Cardiac muscle cell (in vitro differentiated cells and primary cell): Measurements from ENCODE around the gene AUTS2. TPM values are rescaled to one million over a fixed set of nuclear protein-coding genes. Genes with fewer than 3 reads are reported as not detected.

Source experiments
- DNase-seq, 2 donors: peaks; one replicate each; pipeline versions ENCODE4 v3.0.0 to v3.0.0-alpha.2; 2010 to 2017; ENCODE audit warnings: low read depth in 1 of 2, low spot score in 1 of 2
- H3K27ac ChIP-seq: fragments of 200-600 bp; sonication (generic); 2 replicates; pipeline ENCODE4 v1.5.1; 2016
- H3K27me3 ChIP-seq: fragments of 200-600 bp; sonication (generic); 2 replicates; pipeline ENCODE4 v1.6.0; 2016; ENCODE audit warnings: control low read depth
- H3K36me3 ChIP-seq: fragments of 200-600 bp; sonication (generic); 2 replicates; pipeline ENCODE4 v1.5.1; 2016; ENCODE audit warnings: control low read depth
- H3K4me1 ChIP-seq: fragments of 200-600 bp; sonication (generic); 2 replicates; pipeline ENCODE4 v1.8.1; 2017; ENCODE audit warnings: low read depth, mild to moderate bottlenecking, mixed run types
- H3K4me3 ChIP-seq: fragments of 200-600 bp; sonication (generic); 2 replicates; pipeline ENCODE4 v1.5.1; 2016; ENCODE audit warnings: mild to moderate bottlenecking
- H3K9me3 ChIP-seq: fragments of 200-600 bp; sonication (generic); 2 replicates; pipeline ENCODE4 v1.5.1; 2017; ENCODE audit warnings: low read depth, mild to moderate bottlenecking, control low read depth
- polyA plus RNA-seq: library from polyadenylated mRNA; unstranded; fragments of >200 nt; fragmentation: Nextera tagmentation; extraction: Ambion mirVana; gene quantifications from 2 replicates; pipeline ENCODE4 v1.2.1, GENCODE V29; 2016
- total RNA-seq: library from RNA; depleted of rRNA; stranded (reverse); fragments of >200 nt; gene quantifications from 2 replicates; pipeline ENCODE4 v1.2.3, GENCODE V29; 2016
- TF ChIP-seq, protein P1 (sequence below): IDR thresholded peaks from 2 replicates; pipeline ENCODE4 v1.5.1; 2012; ENCODE audit warnings: low read depth, mild to moderate bottlenecking, low read length

Gene AUTS2
- total and polyA plus RNA-seq, 2 experiments from 2014 or later, result 41.0 to 45.5 TPM

DNA sequence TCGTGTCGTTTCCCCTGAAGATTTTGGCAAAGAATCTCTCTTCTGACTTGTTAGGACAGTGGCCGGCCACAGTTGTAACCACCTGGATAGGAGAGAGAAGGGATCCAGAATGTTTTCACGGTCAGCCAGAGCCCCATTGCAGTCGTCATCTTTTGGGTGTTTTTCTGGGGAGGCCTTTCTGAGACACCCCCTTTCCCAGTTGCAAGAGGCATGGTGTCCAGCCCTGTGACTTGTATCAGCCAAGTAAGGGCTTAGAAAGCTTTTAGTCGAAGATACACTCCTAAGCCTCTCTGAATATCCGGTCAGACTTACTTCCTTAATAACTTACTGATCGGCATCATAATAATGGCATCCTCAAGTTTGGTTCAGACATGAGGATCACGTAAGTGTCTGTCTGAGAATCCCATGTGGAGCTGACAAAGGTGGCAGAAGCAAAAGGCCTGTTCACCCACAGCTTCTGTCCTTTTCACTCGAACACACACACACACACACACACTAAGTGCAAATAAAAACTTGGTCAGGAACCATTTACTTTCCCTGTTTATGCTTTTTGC lies 1098.0 kb downstream of the AUTS2 start:
- Histone ChIP-seq H3K36me3 (no peaks in the 10 kb centered on the region), H3K27me3 (peaks cover 16% of the 10 kb centered on the region), H3K4me1 (peaks cover 23% of the 10 kb centered on the region), H3K27ac (no peak overlapping the region), H3K9me3 (no peaks in the 10 kb centered on the region), H3K4me3 (peak overlapping the region; percentile 73)
- no peak for DNase-seq
- TF ChIP-seq, protein P1, sequence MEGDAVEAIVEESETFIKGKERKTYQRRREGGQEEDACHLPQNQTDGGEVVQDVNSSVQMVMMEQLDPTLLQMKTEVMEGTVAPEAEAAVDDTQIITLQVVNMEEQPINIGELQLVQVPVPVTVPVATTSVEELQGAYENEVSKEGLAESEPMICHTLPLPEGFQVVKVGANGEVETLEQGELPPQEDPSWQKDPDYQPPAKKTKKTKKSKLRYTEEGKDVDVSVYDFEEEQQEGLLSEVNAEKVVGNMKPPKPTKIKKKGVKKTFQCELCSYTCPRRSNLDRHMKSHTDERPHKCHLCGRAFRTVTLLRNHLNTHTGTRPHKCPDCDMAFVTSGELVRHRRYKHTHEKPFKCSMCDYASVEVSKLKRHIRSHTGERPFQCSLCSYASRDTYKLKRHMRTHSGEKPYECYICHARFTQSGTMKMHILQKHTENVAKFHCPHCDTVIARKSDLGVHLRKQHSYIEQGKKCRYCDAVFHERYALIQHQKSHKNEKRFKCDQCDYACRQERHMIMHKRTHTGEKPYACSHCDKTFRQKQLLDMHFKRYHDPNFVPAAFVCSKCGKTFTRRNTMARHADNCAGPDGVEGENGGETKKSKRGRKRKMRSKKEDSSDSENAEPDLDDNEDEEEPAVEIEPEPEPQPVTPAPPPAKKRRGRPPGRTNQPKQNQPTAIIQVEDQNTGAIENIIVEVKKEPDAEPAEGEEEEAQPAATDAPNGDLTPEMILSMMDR, result no peak

DNA sequence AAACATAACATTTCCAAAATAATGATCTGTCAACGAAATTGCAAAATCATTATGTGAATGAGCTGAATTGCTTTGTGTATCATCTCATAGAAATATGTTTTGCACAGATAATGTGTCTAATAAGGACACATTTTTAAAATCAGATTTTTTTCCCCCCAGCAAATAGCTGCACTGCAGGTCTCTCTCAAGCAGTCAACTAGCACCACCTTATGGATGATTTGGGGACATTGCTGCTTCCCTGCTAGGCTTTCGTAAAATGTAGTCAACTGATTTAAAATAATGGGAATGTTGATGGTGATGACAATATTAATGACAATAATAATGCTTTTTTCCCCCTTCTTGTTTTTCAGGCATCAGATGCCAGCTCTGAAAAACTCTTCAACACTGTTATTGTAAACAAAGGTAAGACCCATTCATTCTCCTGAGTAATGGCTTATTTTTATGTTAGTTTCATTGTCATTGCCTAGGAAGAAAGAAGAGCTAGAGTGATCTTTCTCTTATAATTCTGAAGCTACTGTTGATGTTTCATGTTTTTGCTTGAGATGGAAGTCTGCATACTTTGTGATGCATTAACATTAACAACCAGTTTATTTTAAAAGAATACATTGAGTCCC lies 1100.1 kb downstream of the AUTS2 start:
- Histone ChIP-seq H3K36me3 (no peaks in the 10 kb centered on the region), H3K4me1 (peaks cover 23% of the 10 kb centered on the region), H3K9me3 (no peaks in the 10 kb centered on the region), H3K27ac (no peak overlapping the region), H3K27me3 (no peaks in the 10 kb centered on the region), H3K4me3 (no peak overlapping the region)
- TF ChIP-seq, protein P1, result peak; percentile 80
- peak; percentile 62 to 76 for DNase-seq

DNA sequence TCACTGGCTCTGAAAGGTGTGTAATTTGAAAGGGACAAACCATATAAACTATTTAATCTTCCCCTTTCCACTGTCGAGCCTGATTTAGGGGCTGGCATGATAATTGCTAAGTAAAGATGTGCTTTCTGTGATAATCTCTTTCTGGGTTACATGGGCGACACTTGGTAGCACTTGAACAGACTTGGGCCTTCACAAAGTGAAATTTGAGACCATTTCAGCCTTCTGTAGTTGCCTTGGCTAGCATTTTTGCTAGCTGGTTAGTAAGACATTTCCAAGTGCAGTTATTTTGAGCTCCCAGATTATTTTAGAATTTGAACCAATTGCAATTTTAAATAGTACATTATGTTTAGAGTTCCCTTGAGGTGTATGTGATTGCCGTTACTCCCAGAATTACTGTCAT lies 1101.0 kb downstream of the AUTS2 start:
- Histone ChIP-seq H3K36me3 (no peaks in the 10 kb centered on the region), H3K4me3 (no peak overlapping the region), H3K4me1 (peaks cover 23% of the 10 kb centered on the region), H3K9me3 (no peaks in the 10 kb centered on the region), H3K27ac (no peak overlapping the region), H3K27me3 (no peaks in the 10 kb centered on the region)
- TF ChIP-seq, protein P1, result no peak
- DNase-seq, result no peak

DNA sequence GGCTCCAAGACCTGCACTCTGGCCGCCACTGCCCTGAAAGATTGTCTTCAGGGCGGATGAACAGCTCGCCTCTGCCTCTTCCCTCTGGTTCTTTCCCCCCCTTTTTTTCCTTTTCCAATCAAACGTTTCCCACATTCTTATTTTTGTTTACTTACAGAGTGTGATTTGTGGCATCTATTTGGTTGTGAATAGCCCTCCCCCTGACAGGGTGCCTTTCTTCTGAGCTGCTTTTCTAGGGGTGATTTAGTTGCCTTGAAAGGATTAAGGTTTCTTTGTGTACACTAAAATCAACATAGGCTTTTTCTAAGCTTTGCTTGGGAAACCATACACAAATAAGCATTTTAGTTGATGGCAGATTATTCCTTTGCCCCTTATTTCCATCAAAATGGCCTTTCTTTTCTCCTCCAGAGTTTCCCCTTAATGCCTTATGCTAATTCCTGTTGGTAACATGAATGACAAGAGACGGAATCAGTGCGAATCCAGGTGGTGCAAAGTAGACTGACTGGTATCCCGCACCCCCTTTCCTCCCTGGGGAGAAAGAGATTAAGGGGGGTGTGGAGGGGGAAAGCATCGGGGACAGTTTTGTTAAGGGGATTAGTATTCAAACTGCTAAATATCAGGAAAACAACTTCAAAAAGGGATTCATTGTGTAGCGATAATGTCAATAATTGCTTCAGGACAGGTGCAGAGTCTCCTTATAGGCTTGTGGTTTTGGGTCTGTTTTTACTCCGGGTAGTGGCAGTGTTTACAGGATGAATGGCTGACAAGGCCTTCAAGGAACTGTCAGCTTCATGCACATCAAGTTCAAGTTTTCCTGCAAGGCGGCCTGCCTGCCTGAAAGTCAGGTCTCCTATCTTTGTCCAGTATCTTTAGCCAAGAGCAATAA lies 1102.0 kb downstream of the AUTS2 start:
- DNase-seq, result no peak
- no peak overlapping the region for H3K4me3 ChIP-seq
- TF ChIP-seq, protein P1, result no peak
- peaks cover 26% of the 10 kb centered on the region for H3K4me1 ChIP-seq
- no peak overlapping the region for H3K27ac ChIP-seq
- H3K9me3 ChIP-seq, result no peaks in the 10 kb centered on the region
- H3K36me3 ChIP-seq, result no peaks in the 10 kb centered on the region
- H3K27me3 ChIP-seq, result no peaks in the 10 kb centered on the region

DNA sequence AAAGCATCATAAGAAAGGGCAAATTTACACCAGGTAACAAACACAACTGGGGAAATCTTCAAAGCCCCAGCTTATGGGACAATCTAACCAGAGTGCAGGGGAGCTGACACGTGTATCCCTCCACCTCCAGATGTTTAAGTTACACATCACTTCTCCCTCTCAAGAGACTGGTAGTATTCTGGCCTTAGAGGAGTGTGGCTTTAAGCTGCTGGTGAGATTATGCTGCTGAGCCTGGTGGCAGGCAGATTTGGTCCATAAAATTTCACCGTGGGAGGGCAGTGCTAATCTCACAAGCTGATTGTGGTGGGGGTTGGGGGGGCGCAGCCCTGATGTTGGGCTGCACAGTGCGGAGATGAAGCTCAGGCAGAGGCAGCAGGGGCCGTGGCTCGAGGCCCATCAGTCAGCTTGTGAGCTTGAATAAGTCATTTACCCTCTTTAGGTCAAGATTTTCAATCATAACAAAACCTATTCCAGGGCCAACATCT lies 1102.7 kb downstream of the AUTS2 start:
- peaks cover 26% of the 10 kb centered on the region for H3K4me1 ChIP-seq
- TF ChIP-seq, protein P1, result no peak
- no peaks in the 10 kb centered on the region for H3K9me3 ChIP-seq
- H3K27me3 ChIP-seq, result no peaks in the 10 kb centered on the region
- no peaks in the 10 kb centered on the region for H3K36me3 ChIP-seq
- H3K4me3 ChIP-seq, result no peak overlapping the region
- H3K27ac ChIP-seq, result no peak overlapping the region
- no peak for DNase-seq
